H1 (cell line): ENCODE measurements around the gene AMOTL2. TPM values are rescaled to one million over a fixed set of nuclear protein-coding genes. Genes with fewer than 3 reads are reported as not detected.

ENCODE experiments used
- CBX8 ChIP-seq: fragments of 300-800, 300-1000 bp; sonication (generic); IDR thresholded peaks from 2 replicates; pipeline ENCODE4 v1.7.1; 2016; ENCODE audit warnings: low read depth, low read length, borderline replicate concordance
- CHD7 ChIP-seq: fragments of 300-600 bp; sonication (generic); IDR thresholded peaks from 2 replicates; pipeline ENCODE4 v1.7.1; 2012; ENCODE audit warnings: low read length, moderate library complexity, mild to moderate bottlenecking, inconsistent platforms; ENCODE audit not compliant: insufficient replicate concordance
- EGR1 ChIP-seq: IDR thresholded peaks from 2 replicates; pipeline ENCODE4 v1.6.1; 2011; ENCODE audit warnings: low read depth, low read length, borderline replicate concordance
- EP300 ChIP-seq, 2 experiments: IDR thresholded peaks; 1 replicate in 1 of 2; 2 replicates in 1 of 2; pipeline ENCODE4 v1.6.1; 2011 to 2012; ENCODE audit warnings: low read depth in 2 of 2, low read length in 2 of 2, mild to moderate bottlenecking in 2 of 2, borderline replicate concordance in 1 of 2, inconsistent platforms in 1 of 2, moderate library complexity in 1 of 2
- JUN ChIP-seq: IDR thresholded peaks from 2 replicates; pipeline ENCODE4 v1.6.1; 2011; ENCODE audit warnings: low read depth, mild to moderate bottlenecking, improper control_type of control experiment, low read length
- NANOG ChIP-seq: IDR thresholded peaks from 2 replicates; pipeline ENCODE4 v1.6.1; 2011; ENCODE audit warnings: low read length, low read depth, mild to moderate bottlenecking, inconsistent platforms; ENCODE audit not compliant: insufficient read depth, poor library complexity, severe bottlenecking
- TAF7 ChIP-seq: optimal IDR thresholded peaks from 2 replicates; pipeline ENCODE3; 2011; ENCODE audit warnings: low read depth, mild to moderate bottlenecking, inconsistent platforms, low read length, moderate library complexity, borderline replicate concordance
- TEAD4 ChIP-seq: IDR thresholded peaks from 2 replicates; pipeline ENCODE4 v1.6.1; 2012; ENCODE audit warnings: low read depth, low read length, inconsistent platforms, mixed read lengths
- YY1 ChIP-seq: IDR thresholded peaks from 2 replicates; pipeline ENCODE4 v1.6.1; 2011; ENCODE audit warnings: low read depth, mild to moderate bottlenecking, low read length
- polyA plus RNA-seq, 7 experiments: library from polyadenylated mRNA; depleted of rRNA in 3 of 7; stranded (reverse) in 5 of 7; unstranded in 2 of 7; fragments of >200 nt in 5 of 7; fragments of 200-250 nt in 2 of 7; gene quantifications; 1 replicate in 5 of 7; 2 replicates in 1 of 7; 4 replicates in 1 of 7; pipeline versions ENCODE4 v1.2.1 to v1.2.3, GENCODE V29; 2011 to 2013; ENCODE audit warnings: missing spikeins in 2 of 7, mixed read lengths in 2 of 7
- total RNA-seq: library from RNA; stranded (reverse); fragmentation: NEBNext Ultra II Directional; extraction: Animal tissue kit (Norgen Biotek cat#: 25700); gene quantifications from 2 replicates; pipeline ENCODE4 v1.2.1, GENCODE V29; 2021

Gene AMOTL2
- total and polyA plus RNA-seq, 2 of the 8 experiments (the other 6 are each of a cell fraction or from before 2014, with no cell fraction given) = 19.0 to 63.7 TPM

- TF ChIP-seq JUN (no peak), NANOG (no peak), TAF7 (no peak), EGR1 (no peak), TEAD4 (no peak), YY1 (0 out of 2 replicates have a peak, but pooled peaks have one; percentile 2), CHD7 (peak; percentile 44), CBX8 (no peak), EP300 (IDR thresholded peaks at IDR 0.05; ENCODE audit: borderline replicate concordance in 1 of 2, low read depth in 2 of 2, low read length in 2 of 2) (0 out of 3 replicates have a peak, but pooled peaks of 1 of the 2 experiments have one; percentile 36)
Measured at GRCh38 chr3:134406331-134407238, 32.3 kb upstream of the AMOTL2 start (continued).
